HepG2 (cell line): ENCODE data around the gene YIF1A. TPM values are rescaled to one million over a fixed set of nuclear protein-coding genes. Genes with fewer than 3 reads are reported as not detected.
A peak's percentile ranks its signal among the peaks of the same experiment; 100 is the strongest.

Experiments
- ARID5B ChIP-seq: IDR thresholded peaks from 2 replicates; pipeline ENCODE4 v1.4.0; 2020; ENCODE audit warnings: mild to moderate bottlenecking, missing genetic modification reagents
- CREM ChIP-seq, 2 experiments: sonication (generic) in 1 of 2; formaldehyde crosslinking in 1 of 2; IDR thresholded peaks; 2 replicates each; pipeline versions ENCODE4 v1.4.0 to v1.6.1; 2016 to 2020; ENCODE audit warnings: antibody characterized with exemption in 1 of 2, mild to moderate bottlenecking in 1 of 2, missing genetic modification reagents in 1 of 2
- DNMT1 ChIP-seq: sonication (generic); formaldehyde crosslinking; IDR thresholded peaks from 2 replicates; pipeline ENCODE4 v1.5.1; 2020; ENCODE audit warnings: mild to moderate bottlenecking, missing genetic modification reagents
- GTF2F1 ChIP-seq: fragments of 150-350 bp; IDR thresholded peaks from 2 replicates; pipeline ENCODE4 v1.6.1; 2014; ENCODE audit warnings: low read length
- GTF3A ChIP-seq: sonication (generic); formaldehyde crosslinking; conservative IDR thresholded peaks from 2 replicates; pipeline ENCODE4 v1.4.0; 2020; ENCODE audit warnings: mild to moderate bottlenecking, missing genetic modification reagents
- HNRNPUL1 ChIP-seq: fragments of 200-400 bp; formaldehyde crosslinking; IDR thresholded peaks from 2 replicates; pipeline ENCODE4 v1.6.1; 2017; ENCODE audit warnings: low read depth, mild to moderate bottlenecking, low read length, moderate library complexity
- KLF6 ChIP-seq: IDR thresholded peaks from 2 replicates; pipeline ENCODE4 v1.8.0; 2016; ENCODE audit warnings: missing biosample characterization, missing genetic modification reagents
- MAX ChIP-seq: IDR thresholded peaks from 2 replicates; pipeline ENCODE4 v1.6.1; 2012; ENCODE audit warnings: inconsistent platforms
- NFE2L1 ChIP-seq: sonication (generic); formaldehyde crosslinking; IDR thresholded peaks from 2 replicates; pipeline ENCODE4 v1.4.0; 2020; ENCODE audit warnings: missing genetic modification reagents, mild to moderate bottlenecking, borderline replicate concordance
- NR1H2 ChIP-seq: sonication (generic); formaldehyde crosslinking; IDR thresholded peaks from 2 replicates; pipeline ENCODE4 v1.8.1; 2022; ENCODE audit warnings: low read depth, missing genetic modification reagents, borderline replicate concordance
- PAX8 ChIP-seq: sonication (generic); formaldehyde crosslinking; IDR thresholded peaks from 2 replicates; pipeline ENCODE4 v1.8.0; 2022; ENCODE audit warnings: mild to moderate bottlenecking, missing genetic modification reagents, borderline replicate concordance
- RBAK ChIP-seq: sonication (generic); formaldehyde crosslinking; IDR thresholded peaks from 2 replicates; pipeline ENCODE4 v1.5.1; 2020; ENCODE audit warnings: mild to moderate bottlenecking, missing genetic modification reagents
- SP2 ChIP-seq: sonication (generic); formaldehyde crosslinking; IDR thresholded peaks from 2 replicates; pipeline ENCODE4 v1.5.1; 2020; ENCODE audit warnings: mild to moderate bottlenecking, missing genetic modification reagents
- SRSF9 ChIP-seq: fragments of 200-400 bp; formaldehyde crosslinking; IDR thresholded peaks from 2 replicates; pipeline ENCODE4 v1.6.1; 2018; ENCODE audit warnings: borderline replicate concordance, mild to moderate bottlenecking, low read depth, low read length; ENCODE audit not compliant: insufficient read depth, poor library complexity, severe bottlenecking
- YEATS4 ChIP-seq: sonication (generic); formaldehyde crosslinking; IDR thresholded peaks from 2 replicates; pipeline ENCODE4 v1.4.0; 2020; ENCODE audit warnings: missing genetic modification reagents, borderline replicate concordance
- ZNF180 ChIP-seq: sonication (generic); formaldehyde crosslinking; IDR thresholded peaks from 2 replicates; pipeline ENCODE4 v1.4.0; 2020; ENCODE audit warnings: low read depth, missing genetic modification reagents, borderline replicate concordance
- ZNF251 ChIP-seq: sonication (generic); formaldehyde crosslinking; IDR thresholded peaks from 2 replicates; pipeline ENCODE4 v1.9.0; 2021; ENCODE audit warnings: mild to moderate bottlenecking, missing genetic modification reagents
- ZNF564 ChIP-seq: sonication (generic); formaldehyde crosslinking; IDR thresholded peaks from 2 replicates; pipeline ENCODE4 v1.8.1; 2023; ENCODE audit warnings: mild to moderate bottlenecking, missing genetic modification reagents
- ZNF576 ChIP-seq: sonication (generic); formaldehyde crosslinking; IDR thresholded peaks from 2 replicates; pipeline ENCODE4 v1.4.0; 2020; ENCODE audit warnings: mild to moderate bottlenecking, missing genetic modification reagents
- ZNF577 ChIP-seq: sonication (generic); formaldehyde crosslinking; IDR thresholded peaks from 2 replicates; pipeline ENCODE4 v1.4.0; 2020; ENCODE audit warnings: mild to moderate bottlenecking, low read depth, missing genetic modification reagents, borderline replicate concordance
- ZNF770 ChIP-seq: sonication (generic); formaldehyde crosslinking; IDR thresholded peaks from 2 replicates; pipeline ENCODE4 v1.5.0; 2020; ENCODE audit warnings: mild to moderate bottlenecking, missing genetic modification reagents
- ZNF782 ChIP-seq: sonication (generic); formaldehyde crosslinking; IDR thresholded peaks from 2 replicates; pipeline ENCODE4 v1.4.0; 2020; ENCODE audit warnings: missing genetic modification reagents, mild to moderate bottlenecking, borderline replicate concordance
- ZNF83 ChIP-seq: sonication (generic); formaldehyde crosslinking; IDR thresholded peaks from 2 replicates; pipeline ENCODE4 v1.4.0; 2020; ENCODE audit warnings: missing genetic modification reagents, mild to moderate bottlenecking, borderline replicate concordance
- ZNF839 ChIP-seq: sonication (generic); formaldehyde crosslinking; IDR thresholded peaks from 2 replicates; pipeline ENCODE4 v1.4.0; 2020; ENCODE audit warnings: missing genetic modification reagents, mild to moderate bottlenecking, borderline replicate concordance
- polyA plus RNA-seq, 8 experiments: library from polyadenylated mRNA; depleted of rRNA in 3 of 8; stranded (reverse) in 7 of 8; unstranded in 1 of 8; fragments of >200 nt; fragmentation: Illumina TruSeq in 4 of 8; extraction: Trizol in 4 of 8; gene quantifications; 2 replicates each; pipeline versions ENCODE4 v1.2.1 to v1.2.3, GENCODE V29; 2011 to 2016; ENCODE audit warnings: low read depth in 4 of 8, missing spikeins in 1 of 8, mixed read lengths in 1 of 8; ENCODE audit not compliant: insufficient read depth in 1 of 8
- total RNA-seq, 5 experiments: library from RNA; depleted of rRNA; stranded (reverse); fragments of >200 nt; fragmentation: Illumina TruSeq; extraction: Trizol; gene quantifications; 2 replicates each; pipeline ENCODE4 v1.2.3, GENCODE V29; 2016; ENCODE audit warnings: low read depth in 1 of 5

YIF1A gene
- total and polyA plus RNA-seq, 2 of the 13 experiments (the other 11 are each of a cell fraction or from before 2014, with no cell fraction given): 133 to 145 TPM

GRCh38 chr11:66311965-66312548 lies 23.1 kb upstream of the YIF1A start (continued):
- TF ChIP-seq ZNF782 (CRISPR knock-in tag): peak; percentile 94; the same call in 1 of the 2 replicates
- no peak for TF ChIP-seq SRSF9
- TF ChIP-seq NFE2L1 (CRISPR knock-in tag): no peak
- no peak for TF ChIP-seq KLF6 (CRISPR knock-in tag)
- TF ChIP-seq YEATS4 (CRISPR knock-in tag): 0 out of 2 replicates have a peak, but pooled peaks have one; percentile 2
- TF ChIP-seq ZNF577: no peak
- TF ChIP-seq GTF3A (CRISPR knock-in tag): peak; percentile 86
- TF ChIP-seq ZNF770 (CRISPR knock-in tag): no peak
- TF ChIP-seq DNMT1 (CRISPR knock-in tag): no peak
- TF ChIP-seq SP2 (CRISPR knock-in tag): peak; percentile 21; the same call in 1 of the 2 replicates
- TF ChIP-seq ZNF839 (CRISPR knock-in tag): peak; percentile 73; the same call in 1 of the 2 replicates
- TF ChIP-seq ZNF83 (CRISPR knock-in tag): peak; percentile 89; the same call in 1 of the 2 replicates
- TF ChIP-seq MAX: peak; percentile 44
- TF ChIP-seq RBAK (CRISPR knock-in tag): no peak
- TF ChIP-seq NR1H2: no peak
- no peak for TF ChIP-seq ZNF251 (CRISPR knock-in tag)
- no peak for TF ChIP-seq ZNF564 (CRISPR knock-in tag)
- TF ChIP-seq HNRNPUL1: no peak
- no peak for TF ChIP-seq ZNF180 (CRISPR knock-in tag)
- TF ChIP-seq ARID5B: peak; percentile 58
- TF ChIP-seq ZNF576 (CRISPR knock-in tag): no peak
- TF ChIP-seq CREM (IDR thresholded peaks at IDR 0.05): no peak
- TF ChIP-seq CREM (CRISPR knock-in tag; IDR thresholded peaks at IDR 0.05): no peak
- 0 out of 2 replicates have a peak, but pooled peaks have one; percentile 61 for TF ChIP-seq PAX8 (CRISPR knock-in tag)
- TF ChIP-seq GTF2F1: no peak
